GM18526 (cell line): ENCODE data around the gene FREY1.

Experiments used
- POLR2A ChIP-seq: IDR thresholded peaks from 3 replicates; pipeline ENCODE4 v1.6.1; 2011; ENCODE audit not compliant: insufficient read length; ENCODE audit errors: extremely low read depth

Gene FREY1

DNA sequence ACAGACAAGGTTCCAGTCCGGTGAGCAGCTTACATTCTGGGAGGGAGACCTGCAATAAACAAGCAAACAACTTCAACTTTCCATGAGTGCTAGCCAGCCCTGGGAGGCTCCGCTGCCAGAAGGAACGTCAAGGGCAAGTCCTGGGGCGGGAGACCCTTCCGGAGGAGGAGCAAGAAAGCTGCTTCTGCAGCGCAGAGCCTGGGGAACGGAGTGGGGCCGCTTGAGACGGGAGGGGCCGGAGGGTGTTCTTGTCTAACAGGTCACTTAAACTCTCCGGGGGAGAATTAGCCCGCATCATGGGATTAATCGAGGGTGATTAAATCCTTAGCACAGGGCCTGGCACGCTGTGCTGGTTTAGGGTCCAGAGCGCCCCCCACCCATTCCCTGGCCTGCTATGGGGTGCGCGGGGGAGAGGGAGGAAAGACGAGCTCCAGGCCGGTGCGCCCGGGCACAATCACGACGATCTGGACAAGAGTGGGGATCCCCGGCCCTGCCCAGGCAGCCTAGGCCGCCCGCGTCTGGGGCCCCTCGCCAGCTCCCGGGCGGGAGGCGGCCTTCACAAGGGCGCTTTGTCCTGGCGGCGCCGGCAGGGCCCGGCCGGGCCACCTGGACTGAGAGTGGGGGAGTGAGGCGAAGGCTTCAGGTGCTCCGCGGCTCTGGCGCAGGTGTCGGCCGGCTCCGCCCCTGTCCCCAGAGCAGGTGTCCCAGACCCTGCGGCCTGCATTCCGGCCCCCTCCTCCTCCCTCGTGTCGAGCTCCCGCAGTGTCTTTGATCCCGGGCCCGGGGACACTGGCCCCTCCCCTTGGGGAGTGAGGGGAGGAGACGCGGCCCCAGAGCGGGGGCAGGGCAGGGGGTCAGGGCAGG lies 14.7 kb upstream of the FREY1 start:
- no peak for TF ChIP-seq POLR2A

DNA sequence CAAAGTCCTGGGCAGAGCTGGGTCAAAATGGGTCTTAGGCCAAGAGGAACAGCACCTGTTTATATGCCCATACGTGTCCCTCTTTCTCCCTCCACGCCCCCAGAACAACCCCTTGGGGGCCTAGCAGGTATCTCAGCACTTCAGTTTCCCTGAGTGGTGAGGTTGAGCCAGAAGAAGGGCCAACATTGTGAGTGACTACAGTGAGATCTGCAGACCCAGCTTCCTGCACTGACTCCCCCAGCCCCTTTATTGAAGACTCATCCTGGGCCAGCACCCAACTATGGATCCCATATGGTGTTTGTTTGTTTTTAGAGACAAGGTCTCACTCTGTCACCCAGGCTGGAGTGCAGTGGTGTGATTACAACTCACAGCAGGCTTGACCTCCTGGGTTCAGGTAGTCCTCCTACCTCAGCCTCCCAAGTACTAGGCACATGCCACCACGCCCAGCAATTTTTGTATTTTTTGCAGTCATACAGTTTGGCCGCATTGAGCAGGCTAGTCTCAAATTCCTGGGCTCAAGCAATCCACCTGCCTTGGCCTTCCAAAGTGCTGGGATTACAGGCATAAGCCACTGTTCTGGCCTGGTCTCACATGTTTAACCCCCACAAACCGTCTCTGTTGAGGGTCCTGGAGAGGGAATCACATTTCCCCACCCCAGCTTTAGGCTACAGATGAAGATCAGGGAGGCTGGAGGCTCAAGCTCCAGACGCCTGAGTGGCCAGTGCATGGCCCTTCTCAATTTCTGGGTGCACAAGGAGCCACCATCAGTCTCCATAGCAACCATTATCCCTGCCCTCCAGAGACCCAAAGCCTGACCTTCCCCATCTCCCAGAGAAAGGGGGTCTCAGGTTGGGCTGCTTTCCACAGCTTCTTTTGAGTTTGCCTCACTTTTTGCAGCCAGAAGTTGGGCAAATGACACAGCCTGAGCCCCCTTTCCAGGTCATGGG lies 13.7 kb upstream of the FREY1 start:
- no peak for TF ChIP-seq POLR2A

- TF ChIP-seq POLR2A: no peak
These were observed 12.9 kb upstream of the FREY1 start for GRCh38 chr11:45919806-45920530.

GRCh38 chr11:45918962-45919675 lies 12.0 kb upstream of the FREY1 start:
- no peak for TF ChIP-seq POLR2A

DNA sequence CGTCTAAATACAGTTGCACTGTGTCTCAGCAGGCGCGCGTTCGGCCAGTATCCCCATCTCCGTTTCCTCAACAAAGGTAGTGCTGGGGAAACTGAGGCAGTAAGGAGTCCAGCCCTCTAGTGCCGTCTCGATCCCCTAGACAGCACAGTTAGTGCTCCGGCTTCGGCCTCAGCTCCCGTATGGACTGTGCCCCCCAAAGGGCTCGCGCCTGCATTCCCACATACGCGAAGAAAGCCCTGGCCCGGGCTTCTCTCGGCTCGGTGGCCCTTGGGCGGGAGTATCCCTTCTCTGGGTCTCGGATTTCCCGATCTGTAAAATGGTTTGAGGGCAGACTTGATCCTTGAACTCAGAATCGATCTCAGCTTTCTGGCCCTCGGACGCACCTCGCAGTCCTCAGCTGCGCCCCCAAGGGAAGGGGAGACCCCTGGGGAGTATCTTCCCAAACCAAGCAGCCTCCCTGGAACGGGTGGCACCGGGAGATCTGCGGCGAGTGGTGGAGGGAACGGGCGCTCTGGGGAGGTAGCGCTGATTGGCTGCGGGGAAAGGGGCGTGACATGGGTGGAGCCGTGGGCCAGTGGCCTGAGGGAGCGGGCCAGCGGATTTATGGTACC lies 11.4 kb upstream of the FREY1 start:
- TF ChIP-seq POLR2A: peak; percentile 44

- peak; percentile 91 for TF ChIP-seq POLR2A
These were observed 10.7 kb upstream of the FREY1 start, which contains the start of gene PEX16 for GRCh38 chr11:45917623-45918330. TSS of gene PEX16 (minus strand) at chr11:45917877. CDS start at chr11:45917811, 66 bp downstream.

DNA sequence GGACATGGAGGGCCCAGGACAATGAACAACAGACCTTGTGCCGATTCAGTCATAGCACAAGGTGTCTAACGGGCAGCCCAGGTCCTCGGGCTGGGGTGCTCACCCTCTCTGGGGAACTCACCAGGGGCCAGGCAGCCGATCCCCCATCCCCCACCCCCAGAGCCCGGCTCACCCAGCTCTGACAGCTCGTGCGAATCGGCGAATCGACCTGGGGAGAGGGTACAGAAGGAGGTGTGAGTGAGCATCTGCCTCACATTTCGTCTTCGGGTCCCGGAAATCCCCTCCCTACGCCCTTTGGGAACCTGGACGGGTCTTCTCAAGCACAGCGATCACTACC lies 10.2 kb upstream of the FREY1 start:
- no peak for TF ChIP-seq POLR2A

DNA sequence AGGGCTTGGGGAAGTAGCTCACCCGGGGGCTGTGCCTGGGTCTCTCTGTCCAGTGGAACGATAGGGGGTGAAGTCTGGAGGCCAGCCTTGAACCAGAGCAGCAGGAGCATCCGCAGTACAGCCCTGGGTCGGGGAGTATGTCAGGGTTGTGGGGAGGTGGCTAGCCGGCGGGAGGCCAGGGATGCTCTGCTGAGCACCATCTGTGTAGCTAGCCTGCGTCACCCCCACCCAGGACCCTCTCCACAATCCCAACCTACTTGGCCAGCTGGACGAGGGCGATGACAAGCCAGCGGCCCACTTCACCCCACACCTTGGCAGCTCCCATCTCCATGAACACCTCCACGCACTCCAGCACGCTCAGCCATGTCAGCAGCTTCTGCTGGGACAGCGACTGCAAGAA lies 8.4 kb upstream of the FREY1 start:
- no peak for TF ChIP-seq POLR2A

DNA sequence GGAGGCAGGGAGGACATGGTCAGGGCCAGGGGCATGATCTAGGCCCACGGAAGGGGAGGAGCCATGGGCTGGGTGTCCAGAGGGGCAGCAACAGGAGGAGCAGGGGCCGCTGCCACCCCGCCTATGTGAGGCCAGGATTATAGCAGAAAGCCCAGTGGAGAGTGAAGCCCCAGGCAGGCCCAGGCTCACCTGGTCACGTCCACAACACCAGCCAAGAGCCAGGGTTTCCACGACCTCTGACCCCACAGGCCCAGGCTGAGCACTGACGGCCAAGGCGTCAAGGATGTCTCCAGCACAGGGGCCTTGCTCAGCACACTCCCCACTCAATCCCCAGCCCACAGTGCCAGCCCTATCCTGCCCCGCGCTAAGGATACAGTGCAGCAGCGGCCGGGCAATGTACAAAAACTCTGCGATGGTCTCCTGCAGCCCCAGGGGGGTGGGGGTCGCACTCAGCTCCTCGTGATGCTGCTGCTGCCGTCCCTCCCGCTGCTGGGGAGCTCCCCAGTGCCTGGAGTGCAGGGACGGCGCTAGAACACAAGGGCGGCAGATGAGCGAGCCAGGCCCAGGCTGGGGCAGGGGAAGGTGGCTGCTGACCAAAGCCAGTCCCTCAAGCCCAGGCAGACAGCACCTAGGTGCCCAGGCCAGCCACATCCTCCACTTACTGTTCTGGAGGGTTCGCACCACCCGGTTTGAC lies 7.0 kb upstream of the FREY1 start:
- TF ChIP-seq POLR2A: no peak

DNA sequence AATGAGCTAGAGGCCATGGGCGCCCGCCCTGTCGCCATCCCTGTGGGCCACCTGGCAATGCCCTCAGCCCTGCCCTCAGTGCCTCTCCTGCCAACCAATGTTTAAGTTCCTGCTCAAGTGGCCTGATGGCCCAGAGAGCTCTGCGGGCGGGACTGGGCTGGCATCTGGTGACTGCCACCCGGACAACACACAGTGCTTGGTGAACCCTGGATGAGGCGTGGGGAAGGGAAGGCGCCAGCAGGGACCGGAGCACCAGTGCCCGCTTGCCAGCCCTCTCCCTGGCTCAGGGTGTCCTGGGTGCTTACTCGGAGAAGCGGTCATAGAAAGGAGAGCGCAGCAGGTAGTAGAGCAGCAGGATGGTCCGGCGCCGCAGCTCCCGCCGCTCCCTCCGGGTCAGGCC lies 6.4 kb upstream of the FREY1 start:
- no peak for TF ChIP-seq POLR2A

DNA sequence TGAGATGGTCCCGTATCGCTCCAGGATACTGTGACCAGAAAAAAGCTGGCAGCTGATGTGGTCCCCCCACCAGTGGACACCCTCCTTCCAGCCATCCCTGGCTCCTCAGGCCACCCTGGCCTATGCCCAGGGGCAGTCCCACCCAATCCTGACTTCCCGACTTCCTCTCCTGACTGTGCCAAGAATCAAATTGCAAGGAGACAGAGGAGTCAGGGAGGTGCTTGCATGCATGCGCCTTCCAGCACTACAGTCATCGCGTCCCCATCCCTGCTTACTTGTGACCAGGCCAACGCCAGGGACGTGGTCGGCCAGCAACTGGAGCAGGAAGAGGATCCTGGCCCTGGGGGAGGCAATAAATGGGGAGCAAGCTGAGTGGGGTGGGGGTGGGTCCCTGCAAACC lies 3.6 kb upstream of the FREY1 start:
- TF ChIP-seq POLR2A: no peak

DNA sequence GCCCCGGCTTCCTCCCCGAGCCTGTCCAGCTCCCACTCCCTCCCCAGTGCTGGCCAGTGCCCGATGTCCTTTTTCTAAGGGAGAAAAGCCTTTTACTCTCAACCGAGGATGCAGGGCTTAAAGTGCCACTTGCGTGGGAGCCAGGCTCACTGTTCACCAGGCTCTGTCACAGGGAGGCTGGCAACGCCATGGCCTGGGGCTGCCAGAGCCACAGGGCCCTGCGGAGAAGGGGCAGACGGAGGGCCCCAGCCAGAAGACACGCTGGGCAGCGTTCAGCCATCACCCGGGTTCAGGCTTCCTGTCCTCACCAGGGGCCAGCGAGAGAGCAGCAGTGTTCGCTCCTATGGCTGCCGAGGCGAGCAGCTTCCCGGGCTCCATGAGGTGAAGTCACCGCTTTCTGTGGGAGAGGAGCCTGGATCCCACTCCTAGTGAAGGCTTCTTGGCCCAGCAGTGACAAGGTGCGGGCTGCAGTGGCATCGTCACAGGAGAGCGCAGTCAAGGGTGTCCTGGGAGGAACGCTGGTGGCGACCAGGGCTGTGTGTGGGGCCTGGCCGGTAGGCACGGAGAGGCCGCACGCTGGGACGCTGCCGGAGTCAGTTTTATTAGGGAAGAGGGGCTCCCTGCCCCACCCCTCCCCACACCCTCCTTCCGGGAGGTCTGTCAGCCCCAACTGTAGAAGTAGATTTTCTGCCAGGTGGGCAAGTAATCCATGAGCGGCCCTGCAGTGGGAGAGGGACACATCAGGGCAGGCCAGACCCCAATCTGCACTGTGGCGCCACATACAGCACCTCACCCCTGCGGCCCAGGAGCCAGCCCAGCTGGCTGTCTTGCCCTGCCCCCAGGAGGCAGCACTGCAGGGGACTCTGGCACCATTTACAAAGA lies 2.8 kb upstream of the FREY1 start:
- TF ChIP-seq POLR2A: no peak
